A549 (cell line): ENCODE data around the gene YOD1. TPM values are rescaled to one million over a fixed set of nuclear protein-coding genes. Genes with fewer than 3 reads are reported as not detected.

Experiments
- ATAC-seq, 2 experiments: fragments of 200-7000 bp in 1 of 2; fragments of >200 bp in 1 of 2; cut with Nextera tagmentation in 1 of 2; cut with Tn5 transposase in 1 of 2; 3 replicates each; pipeline versions ENCODE4 v1.8.0 to v1.9.1; 2018 to 2020; ENCODE audit warnings: mild to moderate bottlenecking in 1 of 2, moderate library complexity in 1 of 2
- CTCF ChIA-PET: fragments of 300-600 bp; sonication (Branson Sonifier 250); formaldehyde crosslinking; extraction: SDS; loops from one replicate; lab custom pipeline; 2021; ENCODE audit warnings: antibody characterized with exemption, inconsistent platforms; lab: Yijun Ruan, JAX
- POLR2A ChIA-PET: fragments of 350-600 bp; formaldehyde crosslinking; extraction: SDS; loops from one replicate; lab custom pipeline; 2021; ENCODE audit warnings: antibody characterized with exemption, inconsistent platforms; lab: Yijun Ruan, JAX
- DNase-seq, 2 experiments: peaks; one replicate each; pipeline versions ENCODE4 v3.0.0 to v3.0.0-alpha.2; 2011 to 2016; ENCODE audit warnings: low read depth in 1 of 2, low spot score in 1 of 2
- FAIRE-seq: peaks from 2 replicates; lab custom pipeline; 2011; peaks lifted over from hg19 to GRCh38; lab: Jason Lieb, UNC
- H3K27ac ChIP-seq, 2 experiments: fragments of >200 bp; sonication (Bioruptor Twin); formaldehyde crosslinking; 3 replicates each; pipeline ENCODE4 v1.5.1; 2016 to 2017
- H3K4me1 ChIP-seq: fragments of >200 bp; sonication (Bioruptor Twin); formaldehyde crosslinking; 3 replicates; pipeline ENCODE4 v1.6.1; 2016
- H3K4me2 ChIP-seq: fragments of >200 bp; sonication (Bioruptor Twin); formaldehyde crosslinking; 3 replicates; pipeline ENCODE4 v1.6.1; 2016
- H3K4me3 ChIP-seq: fragments of >200 bp; sonication (Bioruptor Twin); formaldehyde crosslinking; 3 replicates; pipeline ENCODE4 v1.5.1; 2016
- H3K9me3 ChIP-seq: fragments of >200 bp; sonication (Bioruptor Twin); formaldehyde crosslinking; 3 replicates; pipeline ENCODE4 v1.6.1; 2016
- CBX8 ChIP-seq: fragments of 200-600 bp; sonication (generic); IDR thresholded peaks from 2 replicates; pipeline ENCODE4 v1.6.1; 2016
- CHD4 ChIP-seq: fragments of 200-600 bp; sonication (generic); IDR thresholded peaks from 2 replicates; pipeline ENCODE4 v1.6.1; 2016; ENCODE audit warnings: antibody characterized with exemption, mild to moderate bottlenecking, borderline replicate concordance
- FOXS1 ChIP-seq: fragments of 250-450 bp; sonication (Bioruptor Pico); IDR thresholded peaks from 2 replicates; pipeline ENCODE4 v1.5.0; 2020; ENCODE audit warnings: mild to moderate bottlenecking, moderate library complexity
- GATA3 ChIP-seq: IDR thresholded peaks from 2 replicates; pipeline ENCODE4 v1.6.1; 2012; ENCODE audit warnings: borderline replicate concordance
- MYC ChIP-seq: IDR thresholded peaks from 2 replicates; pipeline ENCODE4 v1.6.1; 2012; ENCODE audit warnings: mild to moderate bottlenecking, inconsistent platforms, low read length, improper control_type of control experiment, borderline replicate concordance
- PHF8 ChIP-seq: fragments of 200-600 bp; sonication (generic); IDR thresholded peaks from 2 replicates; pipeline ENCODE4 v1.6.1; 2016; ENCODE audit warnings: low read depth, mild to moderate bottlenecking, antibody characterized with exemption, moderate library complexity, borderline replicate concordance
- POLR2A ChIP-seq: IDR thresholded peaks from 2 replicates; pipeline ENCODE4 v1.6.1; 2012; ENCODE audit warnings: mild to moderate bottlenecking, low read length
- POLR2AphosphoS2 ChIP-seq: conservative IDR thresholded peaks from 2 replicates; pipeline ENCODE4 v1.6.1; 2012; ENCODE audit warnings: low read length, improper control_type of control experiment, inconsistent platforms
- RAD21 ChIP-seq, 2 experiments: fragments of >200 bp in 1 of 2; sonication (Bioruptor Twin) in 1 of 2; formaldehyde crosslinking in 1 of 2; IDR thresholded peaks in 1 of 2; conservative IDR thresholded peaks in 1 of 2; 2 replicates in 1 of 2; 3 replicates in 1 of 2; pipeline ENCODE4 v1.6.1; 2012 to 2018; ENCODE audit warnings: inconsistent platforms in 1 of 2
- SREBF2 ChIP-seq: fragments of 450-650 bp; IDR thresholded peaks from 2 replicates; pipeline ENCODE4 v1.6.1; 2014; ENCODE audit warnings: mild to moderate bottlenecking, moderate library complexity
- TFCP2L1 ChIP-seq: fragments of 250-450 bp; sonication (Bioruptor Pico); IDR thresholded peaks from 2 replicates; pipeline ENCODE4 v1.5.0; 2021; ENCODE audit warnings: mild to moderate bottlenecking
- TP53 ChIP-seq: fragments of 250-450 bp; sonication (Bioruptor Pico); IDR thresholded peaks from 2 replicates; pipeline ENCODE4 v1.5.0; 2021; ENCODE audit warnings: mild to moderate bottlenecking, moderate library complexity
- ZC3H11A ChIP-seq: fragments of 450-650 bp; IDR thresholded peaks from 2 replicates; pipeline ENCODE4 v1.6.1; 2014; ENCODE audit warnings: antibody characterized with exemption, mild to moderate bottlenecking
- ZFP36 ChIP-seq: fragments of 450-650 bp; IDR thresholded peaks from 2 replicates; pipeline ENCODE4 v1.6.1; 2014; ENCODE audit warnings: borderline replicate concordance; ENCODE audit not compliant: partially characterized antibody
- ZNF302 ChIP-seq: fragments of 250-450 bp; sonication (Bioruptor Pico); IDR thresholded peaks from 2 replicates; pipeline ENCODE4 v1.9.0; 2021; ENCODE audit warnings: inconsistent platforms, mild to moderate bottlenecking, moderate library complexity
- ZSCAN20 ChIP-seq: fragments of 250-450 bp; sonication (Bioruptor Pico); IDR thresholded peaks from 2 replicates; pipeline ENCODE4 v1.8.0; 2022; ENCODE audit warnings: mild to moderate bottlenecking, moderate library complexity
- WGBS: methylation state at CpG from one replicate; pipeline ENCODE4 v1.1.6; 2017; ENCODE audit errors: missing lambda C conversion rate; 5-methylcytosine and 5-hydroxymethylcytosine counted together
- polyA plus RNA-seq, 4 experiments: library from polyadenylated mRNA; depleted of rRNA in 3 of 4; stranded (reverse); fragments of >200 nt; fragmentation: RNase III in 1 of 4; extraction: RNeasy Plus Mini Kit Qiagen cat#74134 plus additional on column Dnase treatment in 1 of 4; gene quantifications; 2 replicates in 3 of 4; 3 replicates in 1 of 4; pipeline ENCODE4 v1.2.3, GENCODE V29; 2011 to 2017
- TF ChIP-seq, protein P1 (sequence below): IDR thresholded peaks from 2 replicates; pipeline ENCODE4 v1.6.1; 2012
- TF ChIP-seq, protein P2 (sequence below): fragments of 450-650 bp; IDR thresholded peaks from 2 replicates; pipeline ENCODE4 v1.6.1; 2014; ENCODE audit warnings: antibody characterized with exemption
- TF ChIP-seq, protein P3 (sequence below): fragments of 200-600 bp; sonication (generic); IDR thresholded peaks from 2 replicates; pipeline ENCODE4 v1.6.1; 2016; ENCODE audit warnings: antibody characterized with exemption, mild to moderate bottlenecking, moderate library complexity
- TF ChIP-seq, protein P4 (sequence below): fragments of >200 bp; sonication (Bioruptor Twin); formaldehyde crosslinking; IDR thresholded peaks from 3 replicates; pipeline ENCODE4 v1.6.1; 2016
- TF ChIP-seq, protein P5 (sequence below): fragments of 250-450 bp; sonication (Bioruptor Pico); IDR thresholded peaks from 2 replicates; pipeline ENCODE4 v1.5.0; 2021; ENCODE audit warnings: mild to moderate bottlenecking, moderate library complexity, borderline replicate concordance
- TF ChIP-seq, protein P6 (sequence below): IDR thresholded peaks from 2 replicates; pipeline ENCODE4 v1.6.1; 2012

The YOD1 gene
- polyA plus RNA-seq, 2 of the 4 experiments (the other 2 are of a cell fraction) = 7.0 to 10.3 TPM

DNA sequence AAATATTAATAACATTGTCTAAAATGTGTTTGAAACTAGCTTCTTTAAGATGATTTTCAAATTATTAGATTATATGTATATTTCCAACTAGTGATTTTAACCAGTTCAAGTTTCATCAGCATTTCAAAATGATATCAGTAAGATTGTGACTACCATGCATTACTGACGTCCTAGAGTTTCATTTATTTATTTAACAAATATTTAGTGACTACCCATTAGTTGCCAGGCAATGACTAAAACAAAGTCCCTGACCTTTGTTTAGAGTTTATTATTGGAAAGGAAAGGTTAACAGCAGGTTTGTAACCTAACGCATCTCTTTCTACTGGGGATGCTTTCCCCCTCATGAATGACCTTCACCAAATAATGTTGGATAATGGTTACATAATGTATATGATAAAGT, 30.1 kb upstream of the YOD1 start:
- Histone ChIP-seq H3K27ac (no peak overlapping the region), H3K4me2 (peak overlapping the region; percentile 30; the same call in 2 of the 3 replicates), H3K9me3 (no peaks in the 10 kb centered on the region), H3K4me3 (no peak overlapping the region), H3K4me1 (peaks cover 28% of the 10 kb centered on the region)
- POLR2A ChIA-PET = interaction anchor here (1.5 to 2.4 kb wide), 2 partner anchors 28 to 240 kb away, joined by 4 to 8 read pairs; partner anchors contain the start of genes CD55 and PFKFB2
- 24% methylated on average over 2 of the region's 2 CpGs for WGBS
- no peak for TF ChIP-seq CHD4
- TF ChIP-seq POLR2A = no peak
- TF ChIP-seq GATA3 = no peak
- TF ChIP-seq PHF8 = no peak
- TF ChIP-seq ZFP36 = no peak
- TF ChIP-seq ZSCAN20 = no peak
- TF ChIP-seq ZC3H11A = no peak
- no peak for TF ChIP-seq ZNF302 (CRISPR knock-in tag)
- TF ChIP-seq RAD21 (conservative IDR thresholded peaks at IDR 0.05 in 1 of 2, IDR thresholded peaks at IDR 0.05 in 1 of 2) = no peak
- no peak for TF ChIP-seq FOXS1 (CRISPR knock-in tag)
- TF ChIP-seq MYC = no peak
- TF ChIP-seq TP53 = no peak
- TF ChIP-seq, protein P1, sequence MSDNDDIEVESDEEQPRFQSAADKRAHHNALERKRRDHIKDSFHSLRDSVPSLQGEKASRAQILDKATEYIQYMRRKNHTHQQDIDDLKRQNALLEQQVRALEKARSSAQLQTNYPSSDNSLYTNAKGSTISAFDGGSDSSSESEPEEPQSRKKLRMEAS = no peak
- TF ChIP-seq SREBF2 = no peak
- ATAC-seq (no peak), DNase-seq (peak in 1 of 2 experiments; percentile 17), FAIRE-seq (no peak)
- CTCF ChIA-PET = interaction anchor here (1.0 to 8.4 kb wide), 5 partner anchors 9 to 418 kb away, joined by 3 to 94 read pairs (median 17); no protein-coding TSS in a partner anchor

DNA sequence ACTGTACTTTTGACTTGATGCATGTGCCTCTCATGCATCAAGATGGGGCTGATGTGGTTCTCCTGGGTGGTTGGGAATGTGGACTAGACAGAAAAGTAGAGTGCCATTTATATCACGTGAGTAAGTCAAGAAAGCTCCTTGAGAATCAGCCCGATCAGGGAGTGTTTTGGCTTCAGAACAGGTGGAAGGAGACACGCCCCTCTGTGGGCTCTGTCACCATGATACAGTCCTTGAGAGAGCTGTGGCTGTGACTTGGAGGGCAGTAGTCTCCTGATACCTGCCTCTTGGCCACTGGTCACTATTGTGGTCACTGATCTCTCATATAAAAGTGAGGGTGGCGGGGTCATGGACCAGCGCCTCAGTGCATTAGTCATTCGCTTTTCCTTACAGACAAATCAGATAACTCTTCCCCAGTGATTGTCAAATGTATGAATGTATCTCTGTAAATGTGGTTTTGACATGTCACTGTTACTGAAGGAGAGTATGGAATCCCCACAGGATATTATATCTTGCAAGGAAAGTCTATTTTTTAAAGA, 28.8 kb upstream of the YOD1 start:
- WGBS = 80% methylated on average over 6 of the region's 6 CpGs
- no peak overlapping the region for H3K4me2 ChIP-seq

More for the DNA sequence above, 28.8 kb upstream of the YOD1 start:
- DNase-seq (no peak), FAIRE-seq (no peak), ATAC-seq (no peak)
- Histone ChIP-seq H3K4me1 (peaks cover 24% of the 10 kb centered on the region), H3K4me3 (no peak overlapping the region), H3K9me3 (no peaks in the 10 kb centered on the region), H3K27ac (no peak overlapping the region)
- POLR2A ChIA-PET = interaction anchor here (2.4 kb wide), 1 partner anchor 27 kb away, joined by 8 read pairs; the partner anchor contains the start of gene PFKFB2
- CTCF ChIA-PET = interaction anchor here (0.7 to 8.4 kb wide), 13 partner anchors 9 to 419 kb away, joined by 3 to 94 read pairs (median 6); partner anchors contain the start of gene C1orf116
- TF ChIP-seq SREBF2 = no peak
- TF ChIP-seq, protein P2, sequence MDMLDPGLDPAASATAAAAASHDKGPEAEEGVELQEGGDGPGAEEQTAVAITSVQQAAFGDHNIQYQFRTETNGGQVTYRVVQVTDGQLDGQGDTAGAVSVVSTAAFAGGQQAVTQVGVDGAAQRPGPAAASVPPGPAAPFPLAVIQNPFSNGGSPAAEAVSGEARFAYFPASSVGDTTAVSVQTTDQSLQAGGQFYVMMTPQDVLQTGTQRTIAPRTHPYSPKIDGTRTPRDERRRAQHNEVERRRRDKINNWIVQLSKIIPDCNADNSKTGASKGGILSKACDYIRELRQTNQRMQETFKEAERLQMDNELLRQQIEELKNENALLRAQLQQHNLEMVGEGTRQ = no peak
- TF ChIP-seq TFCP2L1 (CRISPR knock-in tag) = no peak
- TF ChIP-seq POLR2AphosphoS2 = no peak
- TF ChIP-seq CBX8 = no peak
- TF ChIP-seq, protein P3, sequence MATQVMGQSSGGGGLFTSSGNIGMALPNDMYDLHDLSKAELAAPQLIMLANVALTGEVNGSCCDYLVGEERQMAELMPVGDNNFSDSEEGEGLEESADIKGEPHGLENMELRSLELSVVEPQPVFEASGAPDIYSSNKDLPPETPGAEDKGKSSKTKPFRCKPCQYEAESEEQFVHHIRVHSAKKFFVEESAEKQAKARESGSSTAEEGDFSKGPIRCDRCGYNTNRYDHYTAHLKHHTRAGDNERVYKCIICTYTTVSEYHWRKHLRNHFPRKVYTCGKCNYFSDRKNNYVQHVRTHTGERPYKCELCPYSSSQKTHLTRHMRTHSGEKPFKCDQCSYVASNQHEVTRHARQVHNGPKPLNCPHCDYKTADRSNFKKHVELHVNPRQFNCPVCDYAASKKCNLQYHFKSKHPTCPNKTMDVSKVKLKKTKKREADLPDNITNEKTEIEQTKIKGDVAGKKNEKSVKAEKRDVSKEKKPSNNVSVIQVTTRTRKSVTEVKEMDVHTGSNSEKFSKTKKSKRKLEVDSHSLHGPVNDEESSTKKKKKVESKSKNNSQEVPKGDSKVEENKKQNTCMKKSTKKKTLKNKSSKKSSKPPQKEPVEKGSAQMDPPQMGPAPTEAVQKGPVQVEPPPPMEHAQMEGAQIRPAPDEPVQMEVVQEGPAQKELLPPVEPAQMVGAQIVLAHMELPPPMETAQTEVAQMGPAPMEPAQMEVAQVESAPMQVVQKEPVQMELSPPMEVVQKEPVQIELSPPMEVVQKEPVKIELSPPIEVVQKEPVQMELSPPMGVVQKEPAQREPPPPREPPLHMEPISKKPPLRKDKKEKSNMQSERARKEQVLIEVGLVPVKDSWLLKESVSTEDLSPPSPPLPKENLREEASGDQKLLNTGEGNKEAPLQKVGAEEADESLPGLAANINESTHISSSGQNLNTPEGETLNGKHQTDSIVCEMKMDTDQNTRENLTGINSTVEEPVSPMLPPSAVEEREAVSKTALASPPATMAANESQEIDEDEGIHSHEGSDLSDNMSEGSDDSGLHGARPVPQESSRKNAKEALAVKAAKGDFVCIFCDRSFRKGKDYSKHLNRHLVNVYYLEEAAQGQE = no peak
- TF ChIP-seq, protein P4, sequence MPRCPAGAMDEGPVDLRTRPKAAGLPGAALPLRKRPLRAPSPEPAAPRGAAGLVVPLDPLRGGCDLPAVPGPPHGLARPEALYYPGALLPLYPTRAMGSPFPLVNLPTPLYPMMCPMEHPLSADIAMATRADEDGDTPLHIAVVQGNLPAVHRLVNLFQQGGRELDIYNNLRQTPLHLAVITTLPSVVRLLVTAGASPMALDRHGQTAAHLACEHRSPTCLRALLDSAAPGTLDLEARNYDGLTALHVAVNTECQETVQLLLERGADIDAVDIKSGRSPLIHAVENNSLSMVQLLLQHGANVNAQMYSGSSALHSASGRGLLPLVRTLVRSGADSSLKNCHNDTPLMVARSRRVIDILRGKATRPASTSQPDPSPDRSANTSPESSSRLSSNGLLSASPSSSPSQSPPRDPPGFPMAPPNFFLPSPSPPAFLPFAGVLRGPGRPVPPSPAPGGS = no peak
- TF ChIP-seq, protein P5, sequence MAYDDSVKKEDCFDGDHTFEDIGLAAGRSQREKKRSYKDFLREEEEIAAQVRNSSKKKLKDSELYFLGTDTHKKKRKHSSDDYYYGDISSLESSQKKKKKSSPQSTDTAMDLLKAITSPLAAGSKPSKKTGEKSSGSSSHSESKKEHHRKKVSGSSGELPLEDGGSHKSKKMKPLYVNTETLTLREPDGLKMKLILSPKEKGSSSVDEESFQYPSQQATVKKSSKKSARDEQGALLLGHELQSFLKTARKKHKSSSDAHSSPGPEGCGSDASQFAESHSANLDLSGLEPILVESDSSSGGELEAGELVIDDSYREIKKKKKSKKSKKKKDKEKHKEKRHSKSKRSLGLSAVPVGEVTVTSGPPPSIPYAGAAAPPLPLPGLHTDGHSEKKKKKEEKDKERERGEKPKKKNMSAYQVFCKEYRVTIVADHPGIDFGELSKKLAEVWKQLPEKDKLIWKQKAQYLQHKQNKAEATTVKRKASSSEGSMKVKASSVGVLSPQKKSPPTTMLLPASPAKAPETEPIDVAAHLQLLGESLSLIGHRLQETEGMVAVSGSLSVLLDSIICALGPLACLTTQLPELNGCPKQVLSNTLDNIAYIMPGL (CRISPR knock-in tag) = no peak
- TF ChIP-seq, protein P6, sequence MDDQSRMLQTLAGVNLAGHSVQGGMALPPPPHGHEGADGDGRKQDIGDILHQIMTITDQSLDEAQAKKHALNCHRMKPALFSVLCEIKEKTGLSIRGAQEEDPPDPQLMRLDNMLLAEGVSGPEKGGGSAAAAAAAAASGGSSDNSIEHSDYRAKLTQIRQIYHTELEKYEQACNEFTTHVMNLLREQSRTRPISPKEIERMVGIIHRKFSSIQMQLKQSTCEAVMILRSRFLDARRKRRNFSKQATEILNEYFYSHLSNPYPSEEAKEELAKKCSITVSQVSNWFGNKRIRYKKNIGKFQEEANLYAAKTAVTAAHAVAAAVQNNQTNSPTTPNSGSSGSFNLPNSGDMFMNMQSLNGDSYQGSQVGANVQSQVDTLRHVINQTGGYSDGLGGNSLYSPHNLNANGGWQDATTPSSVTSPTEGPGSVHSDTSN = no peak
